Tibial nerve (tissue), 4 donors: ENCODE data around the gene AKAP8L. TPM values are rescaled to one million over a fixed set of nuclear protein-coding genes. Genes with fewer than 3 reads are reported as not detected.
"Not testable (repeated sequence)": the region's sequence is repeated elsewhere in the genome, so short reads cannot be mapped to it uniquely, and the experiment has no call there.

Source experiments
- DNase-seq, 2 donors: peaks; one replicate each; pipeline ENCODE4 v3.0.0-alpha.2; 2019; ENCODE audit warnings: low spot score in 2 of 2
- H3K27ac ChIP-seq, 4 donors: fragments of 200-600 bp; sonication (generic) in 3 of 4; one replicate each; pipeline ENCODE4 v1.5.1; 2017 to 2019; ENCODE audit warnings: mild to moderate bottlenecking in 1 of 4
- H3K27me3 ChIP-seq, 2 donors: fragments of 200-600 bp; sonication (generic) in 1 of 2; one replicate each; pipeline versions ENCODE4 v1.5.1 to v1.6.0; 2017 to 2019
- H3K36me3 ChIP-seq, 3 donors: fragments of 200-600 bp; sonication (generic); one replicate each; pipeline ENCODE4 v1.5.1; 2018 to 2019
- H3K4me1 ChIP-seq, 4 donors: fragments of 200-600 bp; sonication (generic) in 3 of 4; one replicate each; pipeline ENCODE4 v1.5.1; 2017 to 2019
- H3K4me3 ChIP-seq, 4 donors: fragments of 200-600 bp; sonication (generic) in 3 of 4; one replicate each; pipeline ENCODE4 v1.5.1; 2017 to 2019; ENCODE audit warnings: mild to moderate bottlenecking in 1 of 4, moderate library complexity in 1 of 4
- H3K9me3 ChIP-seq, 4 donors: fragments of 200-600 bp; sonication (generic) in 3 of 4; one replicate each; pipeline ENCODE4 v1.5.1; 2017 to 2019
- CTCF ChIP-seq, 5 experiments: fragments of 200-600 bp in 3 of 5; fragments of 450-650 bp in 2 of 5; sonication (generic) in 3 of 5; IDR thresholded peaks; one replicate each; pipeline ENCODE4 v1.5.1; 2016 to 2019; ENCODE audit warnings: antibody characterized with exemption in 5 of 5, mild to moderate bottlenecking in 3 of 5, moderate library complexity in 2 of 5
- EP300 ChIP-seq, 2 donors: sonication (generic); formaldehyde crosslinking; IDR thresholded peaks; one replicate each; pipeline ENCODE4 v1.6.1; 2017; ENCODE audit warnings: antibody characterized with exemption in 2 of 2, mild to moderate bottlenecking in 1 of 2
- POLR2A ChIP-seq, 2 donors: fragments of 450-650 bp; IDR thresholded peaks; one replicate each; pipeline ENCODE4 v1.6.1; 2017; ENCODE audit warnings: antibody characterized with exemption in 2 of 2, mild to moderate bottlenecking in 2 of 2, moderate library complexity in 2 of 2
- WGBS, 2 donors: methylation state at CpG; one replicate each; pipeline ENCODE4 v1.1.5; 2018; 5-methylcytosine and 5-hydroxymethylcytosine counted together
- total RNA-seq, 4 donors: library from RNA; depleted of rRNA; stranded (reverse); fragments of >200 nt; gene quantifications; one replicate each; pipeline ENCODE4 v1.1.0, GENCODE V29; 2016

The AKAP8L gene
- total RNA-seq, 4 donors from 2014 or later: 170 to 248 (median 183) TPM

- 77 to 100% methylated on average over 2 of the region's 6 CpGs for WGBS, 2 donors
- no peak overlapping the region for H3K27ac ChIP-seq
- no peak for TF ChIP-seq EP300 (IDR thresholded peaks at IDR 0.05)
- no peak for TF ChIP-seq POLR2A (IDR thresholded peaks at IDR 0.05)
- no peak for TF ChIP-seq CTCF (IDR thresholded peaks at IDR 0.05)
- no peaks in the 10 kb centered on the region for H3K27me3 ChIP-seq
- no peaks in the 10 kb centered on the region for H3K9me3 ChIP-seq
- no peak overlapping the region for H3K4me3 ChIP-seq
- peaks cover 9 to 86% (median 51%) of the 10 kb centered on the region in 3 donors for H3K36me3 ChIP-seq
- no peak for DNase-seq
- no peaks in the 10 kb centered on the region for H3K4me1 ChIP-seq
Observed at GRCh38 chr19:15365264-15365663, 53.5 kb downstream of the AKAP8L start.

- 60 to 65% methylated on average over 3 of the region's 3 CpGs for WGBS, 2 donors
- H3K27ac ChIP-seq, DNase-seq, H3K4me1 ChIP-seq, H3K27me3 ChIP-seq, H3K9me3 ChIP-seq, H3K4me3 ChIP-seq: not testable (repeated sequence)
- peaks cover 9 to 86% (median 46%) of the 10 kb centered on the region in 3 donors for H3K36me3 ChIP-seq
Observed at GRCh38 chr19:15363791-15364190, 55.0 kb downstream of the AKAP8L start.

- not testable (repeated sequence) for H3K27me3 ChIP-seq, DNase-seq, H3K27ac ChIP-seq, H3K4me1 ChIP-seq, H3K9me3 ChIP-seq, H3K4me3 ChIP-seq
- WGBS, 2 donors: 80 to 97% methylated on average over 3 to 12 of the region's 30 CpGs
- H3K36me3 ChIP-seq: peaks cover 11 to 86% (median 50%) of the 10 kb centered on the region in 3 donors
Observed at GRCh38 chr19:15363048-15363447, 55.7 kb downstream of the AKAP8L start.

- DNase-seq, H3K9me3 ChIP-seq, H3K27me3 ChIP-seq, H3K4me3 ChIP-seq, H3K27ac ChIP-seq, H3K4me1 ChIP-seq: not testable (repeated sequence)
- peaks cover 7 to 88% (median 46%) of the 10 kb centered on the region in 3 donors for H3K36me3 ChIP-seq
- 74 to 75% methylated on average over 4 of the region's 4 CpGs for WGBS, 2 donors
Observed at GRCh38 chr19:15360015-15360414, 58.8 kb downstream of the AKAP8L start.

GRCh38 chr19:15358918-15359317 lies 59.9 kb downstream of the AKAP8L start:
- Histone ChIP-seq H3K27me3 (no peaks in the 10 kb centered on the region), H3K27ac (no peak overlapping the region), H3K4me1 (no peaks in the 10 kb centered on the region), H3K9me3 (no peaks in the 10 kb centered on the region), H3K36me3 (peaks cover 6 to 90% (median 51%) of the 10 kb centered on the region in 3 donors), H3K4me3 (no peak overlapping the region)
- DNase-seq: no peak
- 80 to 92% methylated on average over 3 of the region's 3 CpGs for WGBS, 2 donors
- TF ChIP-seq EP300 (IDR thresholded peaks at IDR 0.05) (no peak), CTCF (IDR thresholded peaks at IDR 0.05) (no peak), POLR2A (IDR thresholded peaks at IDR 0.05) (no peak)

- H3K36me3 ChIP-seq: peaks cover 6 to 96% (median 52%) of the 10 kb centered on the region in 3 donors
- 97 to 99% methylated on average over 4 of the region's 4 CpGs for WGBS, 2 donors
Observed at GRCh38 chr19:15357906-15358305, 60.9 kb downstream of the AKAP8L start.

More at GRCh38 chr19:15357906-15358305, 60.9 kb downstream of the AKAP8L start:
- TF ChIP-seq CTCF (IDR thresholded peaks at IDR 0.05) (no peak), POLR2A (IDR thresholded peaks at IDR 0.05) (no peak), EP300 (IDR thresholded peaks at IDR 0.05) (no peak)
- Histone ChIP-seq H3K27me3 (no peaks in the 10 kb centered on the region), H3K9me3 (no peaks in the 10 kb centered on the region), H3K27ac (no peak overlapping the region), H3K4me3 (no peak overlapping the region), H3K4me1 (no peaks in the 10 kb centered on the region)
- no peak for DNase-seq
